NCI-H748 treated with DMSO at 0.1 percent for 48 hours (cell line): Measurements from ENCODE around the gene DAZAP2.

Source experiments
- DNase-seq: peaks from one replicate; lab custom pipeline; 2025; lab: John Stamatoyannopoulos, UW

DAZAP2 gene, protein sequence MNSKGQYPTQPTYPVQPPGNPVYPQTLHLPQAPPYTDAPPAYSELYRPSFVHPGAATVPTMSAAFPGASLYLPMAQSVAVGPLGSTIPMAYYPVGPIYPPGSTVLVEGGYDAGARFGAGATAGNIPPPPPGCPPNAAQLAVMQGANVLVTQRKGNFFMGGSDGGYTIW

DNA sequence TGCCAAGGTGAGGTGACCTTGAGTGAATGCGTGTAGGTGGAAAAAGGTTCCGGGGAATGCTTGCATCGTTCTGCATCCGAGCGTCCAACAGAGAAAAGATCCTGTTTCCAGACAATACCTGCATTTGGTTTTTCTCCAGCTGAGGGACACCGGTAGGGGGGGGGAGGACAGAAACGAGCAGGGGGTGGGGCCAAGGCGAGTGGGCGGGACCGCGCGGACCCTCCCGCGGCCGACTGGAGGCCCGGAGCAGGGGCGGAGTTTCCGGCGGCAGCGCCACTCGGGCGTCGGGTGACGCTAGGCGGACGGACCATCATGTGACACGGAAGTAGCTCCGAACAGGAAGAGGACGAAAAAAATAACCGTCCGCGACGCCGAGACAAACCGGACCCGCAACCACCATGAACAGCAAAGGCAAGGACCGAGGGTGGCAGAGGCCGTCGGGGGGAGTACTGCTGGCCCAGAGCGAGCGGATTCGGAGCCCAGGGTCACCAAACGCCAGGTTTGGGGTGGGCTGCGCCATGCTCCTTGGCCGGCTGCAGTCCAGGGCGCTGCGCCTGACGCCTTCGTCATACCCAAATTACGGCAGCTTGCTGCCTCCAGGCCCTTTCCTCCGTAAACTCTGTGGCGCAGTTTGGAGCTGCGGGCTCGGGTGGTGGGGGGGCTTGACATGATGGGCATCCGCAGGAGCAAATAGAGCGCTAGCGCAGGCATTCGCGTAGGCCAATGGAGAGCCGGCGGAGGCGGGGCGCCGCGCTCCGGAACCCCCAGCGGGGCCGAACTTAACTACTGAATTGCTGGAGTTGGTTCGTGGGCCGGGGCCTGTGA lies at the start of gene DAZAP2:
TSS of gene DAZAP2 (plus strand) at position 317 of the 825 bp plus-strand sequence. CDS start at position 399, 82 bp downstream.
- peak; percentile 90 for DNase-seq

DNA sequence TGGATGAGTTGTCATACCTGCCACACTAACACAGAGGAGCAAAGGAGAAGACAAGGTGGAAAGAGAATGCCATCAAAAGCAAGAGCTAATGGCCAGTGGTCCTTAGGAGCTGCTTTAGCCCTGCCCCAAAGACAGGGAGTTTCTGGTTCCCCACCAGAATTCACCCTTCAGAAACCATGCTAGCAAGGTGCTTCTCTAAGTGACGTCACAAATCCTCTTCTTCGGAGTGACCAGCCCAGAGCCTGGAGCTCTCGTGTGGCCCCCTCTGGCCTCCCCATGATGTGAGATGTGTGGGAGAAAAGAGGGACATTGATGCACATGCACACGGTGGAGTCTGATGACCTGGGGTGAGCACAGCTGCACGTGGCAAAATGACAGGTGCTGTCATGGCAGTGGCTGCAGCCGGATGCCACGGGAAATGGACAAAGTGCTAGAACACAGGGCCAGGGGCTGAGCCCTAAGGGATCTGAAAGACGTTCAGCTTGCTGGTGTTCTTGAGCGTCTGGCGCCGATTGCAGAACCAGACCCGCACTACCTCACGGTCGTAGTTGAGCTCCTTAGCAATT lies 48.8 kb upstream of the DAZAP2 start:
- no peak for DNase-seq

DNA sequence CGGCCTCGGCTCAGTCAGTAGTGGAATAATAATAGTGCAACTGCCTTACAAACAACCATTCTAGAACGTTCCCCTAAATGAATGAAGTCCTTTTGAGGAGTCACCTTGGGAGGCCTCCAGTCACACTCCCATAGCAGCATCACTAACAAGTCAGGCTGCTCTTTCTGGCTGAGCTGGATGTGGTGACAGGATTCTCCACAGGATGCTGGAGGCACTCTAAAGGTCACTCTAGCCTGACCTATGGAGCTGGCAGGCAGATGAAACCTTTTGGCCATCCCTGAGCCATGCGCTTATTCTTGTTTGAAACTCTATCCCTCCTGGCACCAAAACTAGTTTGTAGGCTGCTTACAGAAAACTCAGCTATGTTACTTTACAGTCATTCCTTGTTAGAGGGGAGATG lies 47.8 kb upstream of the DAZAP2 start:
- DNase-seq = no peak

DNA sequence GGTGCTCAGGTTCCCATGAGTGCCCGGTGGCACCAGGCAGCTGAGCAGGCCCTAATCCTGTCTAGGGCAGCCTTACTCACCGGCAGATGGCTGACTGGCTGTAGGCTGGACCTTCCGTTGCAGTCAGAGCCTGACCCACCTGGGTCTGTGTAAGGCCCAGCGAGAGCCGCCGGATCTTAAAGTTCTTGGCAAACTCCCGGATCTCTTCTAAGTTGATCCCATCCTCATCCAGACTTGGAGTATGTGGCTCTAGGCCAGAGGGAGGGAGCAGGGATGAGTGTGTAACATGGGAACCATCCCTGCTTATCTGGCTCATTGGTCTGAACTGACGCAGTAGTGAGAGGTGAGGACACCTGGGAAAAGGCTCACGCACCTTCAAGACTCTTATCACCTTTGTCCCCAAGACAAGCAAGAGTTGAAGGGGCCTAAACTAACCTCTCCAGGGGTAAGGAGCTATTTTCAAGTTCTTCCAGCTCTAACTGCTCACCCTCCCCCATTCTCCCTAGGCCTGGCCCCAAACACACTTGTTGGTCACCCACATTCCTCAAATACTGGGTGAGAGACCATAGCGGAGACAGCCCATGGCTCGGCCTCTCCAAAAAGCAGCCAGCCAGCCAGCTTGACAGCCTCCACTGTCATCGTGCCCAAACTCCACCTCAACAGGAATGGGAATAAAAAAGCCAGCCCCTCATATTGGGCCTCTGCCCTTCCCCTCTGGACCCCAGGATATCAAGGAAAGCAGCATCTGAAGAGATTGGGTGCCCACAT lies 46.9 kb upstream of the DAZAP2 start:
- DNase-seq = no peak

DNA sequence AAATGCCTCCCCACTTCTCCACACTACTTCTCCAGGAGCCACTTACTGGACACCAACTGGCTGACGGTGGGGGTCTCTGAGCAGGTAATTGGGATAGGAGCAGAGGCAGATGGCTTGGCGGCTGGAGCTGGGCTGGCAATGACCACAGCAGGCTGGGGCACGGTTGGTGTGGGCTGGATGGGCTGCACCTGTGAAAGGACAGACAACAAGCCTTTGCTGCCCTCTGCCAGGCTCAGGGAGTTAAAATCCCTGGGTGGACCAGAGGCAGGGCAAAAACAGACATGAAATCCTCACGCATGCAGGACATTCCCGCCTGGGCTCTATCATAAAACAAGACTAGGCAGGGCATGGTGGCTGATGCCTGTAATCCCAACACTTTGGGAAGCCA lies 46.3 kb upstream of the DAZAP2 start:
- DNase-seq = no peak

DNA sequence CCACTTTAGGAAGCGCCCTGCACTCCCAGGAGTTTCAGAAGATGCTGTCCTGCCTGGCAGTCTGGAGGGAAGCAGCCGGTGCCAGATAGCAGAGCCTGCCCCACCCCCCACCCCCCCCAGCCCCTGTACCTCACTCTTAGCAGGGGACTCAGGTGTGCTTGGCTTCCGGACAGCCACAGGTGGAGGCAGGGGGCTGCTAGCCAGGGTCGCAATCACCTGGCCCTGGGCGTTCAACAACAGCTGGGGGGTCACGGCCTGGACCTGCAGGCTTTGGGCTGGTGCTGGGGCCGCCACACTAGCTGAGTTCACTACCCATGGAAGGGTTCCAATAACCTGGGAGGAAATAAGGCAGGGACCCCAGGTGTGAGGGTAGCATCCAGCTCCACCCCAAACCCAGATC lies 42.8 kb upstream of the DAZAP2 start:
- no peak for DNase-seq

DNA sequence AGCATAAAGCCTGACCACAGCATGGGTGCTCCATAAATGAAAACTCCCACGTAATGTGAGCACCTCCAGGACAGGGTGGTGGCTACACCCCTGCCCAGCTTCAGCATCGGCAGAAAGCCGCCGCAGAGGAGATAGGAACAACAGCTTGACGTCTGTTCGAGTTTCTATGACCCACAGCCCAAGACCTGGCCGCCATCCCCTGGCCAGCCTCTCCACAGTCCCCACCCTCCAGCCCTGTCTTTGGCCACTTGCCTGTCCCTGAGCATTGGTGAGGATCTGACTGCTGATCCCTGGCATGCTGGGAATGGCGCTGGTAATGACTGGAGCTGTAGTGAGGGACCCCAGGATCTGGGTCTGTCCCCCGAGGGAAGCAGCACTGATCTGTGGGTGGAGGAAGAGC lies 42.1 kb upstream of the DAZAP2 start:
- DNase-seq = no peak

DNA sequence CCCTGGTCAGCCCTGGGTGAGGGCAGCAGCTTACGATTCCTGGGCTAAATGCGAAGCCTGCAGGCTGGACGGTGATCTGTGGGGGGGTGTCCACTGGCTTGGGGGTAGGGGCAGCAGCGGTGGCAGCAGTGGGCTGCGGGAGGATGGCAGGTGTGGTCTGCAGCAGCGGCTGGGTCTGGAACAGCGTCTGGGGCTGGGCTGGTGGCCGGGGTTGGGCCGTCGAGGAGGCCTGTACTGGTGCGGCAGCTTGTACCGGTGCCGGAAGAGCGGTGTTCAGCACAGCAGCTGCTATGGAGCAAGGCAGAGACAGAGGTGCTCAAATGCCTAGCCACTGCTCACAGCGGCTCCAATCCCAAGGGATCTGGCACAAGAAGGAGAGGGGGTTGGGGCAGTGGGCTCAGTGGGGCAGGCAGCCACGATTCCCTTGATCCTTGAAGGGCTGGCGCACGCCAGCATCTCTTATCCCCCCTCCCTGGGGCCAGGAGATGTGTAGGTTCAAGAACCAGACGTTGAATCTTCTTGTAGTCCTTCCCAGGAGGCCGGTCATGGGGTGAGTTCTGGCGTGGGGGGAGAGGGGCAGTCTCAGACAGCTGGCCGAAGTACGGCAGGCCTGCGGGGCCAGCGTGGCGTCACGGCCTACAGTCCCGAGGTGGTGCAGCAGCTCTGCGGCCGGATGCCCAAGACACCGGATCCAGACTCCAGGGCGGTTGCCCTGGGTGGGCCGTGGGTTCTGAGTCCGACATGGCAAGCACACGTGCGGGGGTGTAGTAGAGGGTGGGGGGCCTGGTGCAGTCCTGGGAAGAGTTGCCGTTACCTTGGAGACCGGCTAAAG lies 40.7 kb upstream of the DAZAP2 start:
- DNase-seq = no peak

DNA sequence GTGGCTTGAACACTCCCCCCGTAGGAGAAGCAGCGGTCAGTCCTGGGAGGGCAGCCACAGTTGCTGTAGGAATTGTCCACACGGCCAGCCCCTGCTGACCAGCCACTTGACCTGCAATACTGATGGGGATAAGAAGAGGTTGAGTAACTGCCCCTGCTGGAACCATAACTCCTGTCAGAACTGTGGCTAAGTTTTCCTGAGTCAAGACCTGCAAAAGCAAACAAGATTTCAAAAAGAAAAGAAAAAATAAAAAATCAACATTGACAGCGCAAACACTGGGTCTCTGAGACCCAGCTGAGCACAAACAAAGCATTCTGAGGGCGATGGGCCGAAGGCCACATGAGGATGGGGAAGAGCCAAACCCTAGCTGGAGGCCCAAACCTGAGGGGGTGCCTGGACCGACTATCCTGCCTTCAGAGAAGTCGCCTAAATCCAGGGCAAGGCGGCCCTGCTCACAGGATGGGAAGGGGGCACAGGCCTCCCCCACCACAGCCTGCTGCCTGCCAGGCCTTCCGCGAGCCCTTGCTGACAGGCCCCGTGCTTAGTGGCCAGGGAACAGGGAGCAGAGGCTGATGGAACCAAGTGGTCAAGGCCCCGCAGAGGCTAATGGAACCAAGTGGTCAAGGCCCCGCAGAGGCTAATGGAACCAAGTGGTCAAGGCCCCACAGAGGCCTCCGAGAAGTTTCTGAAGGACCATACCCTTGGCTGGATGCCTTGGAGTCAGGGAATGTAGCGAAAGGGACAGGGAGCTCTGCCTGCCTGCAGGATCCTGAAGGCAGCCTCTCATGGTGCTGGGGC lies 39.9 kb upstream of the DAZAP2 start:
- DNase-seq = no peak

DNA sequence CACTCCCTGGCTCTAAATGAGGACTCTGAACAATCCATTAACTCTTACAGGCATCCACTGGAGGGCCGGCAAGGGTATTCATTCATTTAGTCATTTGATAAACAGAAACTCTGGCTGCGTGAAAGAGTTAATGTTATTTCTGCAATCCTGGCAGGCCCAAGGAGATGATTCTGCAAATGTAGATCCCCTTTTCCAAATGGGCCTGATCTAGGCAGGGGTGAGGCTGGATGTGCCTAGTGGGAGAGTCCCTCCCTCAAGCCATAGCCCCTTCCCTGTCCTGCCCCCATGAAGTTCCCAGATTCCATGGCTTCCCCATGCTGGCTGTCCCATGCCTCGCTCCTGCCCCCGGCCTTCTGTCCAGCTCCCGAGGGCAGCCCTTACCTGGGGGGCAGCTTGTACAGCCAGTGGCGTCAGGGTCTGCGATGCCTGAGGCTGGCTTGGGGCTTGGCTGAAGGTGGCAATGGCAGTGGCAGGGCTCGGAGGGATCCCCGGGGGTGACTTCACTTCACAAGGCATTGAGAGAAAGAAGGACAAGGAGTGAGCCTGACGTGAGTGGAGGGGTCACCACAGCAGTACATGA lies 39.2 kb upstream of the DAZAP2 start:
- DNase-seq = no peak

DNA sequence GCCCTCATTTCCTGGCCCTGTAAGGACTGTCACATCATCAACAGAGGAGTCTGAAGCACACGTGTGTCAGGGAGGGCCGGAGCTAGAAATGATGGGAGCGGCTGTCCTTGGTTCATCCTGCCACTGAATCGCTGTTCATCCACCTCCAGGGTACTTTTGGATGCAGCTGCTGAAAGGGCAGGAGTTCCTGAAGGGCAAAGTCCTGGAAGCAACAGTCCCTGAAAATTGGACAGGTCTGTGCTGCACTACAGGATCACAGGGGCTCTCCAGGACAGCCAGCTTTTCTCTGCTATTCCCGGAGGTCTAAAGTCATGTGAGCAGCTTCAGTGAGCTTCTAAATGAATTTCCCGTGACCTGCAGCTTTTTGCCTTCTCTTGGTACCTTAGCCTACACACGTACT lies 38.5 kb upstream of the DAZAP2 start:
- DNase-seq = no peak

DNA sequence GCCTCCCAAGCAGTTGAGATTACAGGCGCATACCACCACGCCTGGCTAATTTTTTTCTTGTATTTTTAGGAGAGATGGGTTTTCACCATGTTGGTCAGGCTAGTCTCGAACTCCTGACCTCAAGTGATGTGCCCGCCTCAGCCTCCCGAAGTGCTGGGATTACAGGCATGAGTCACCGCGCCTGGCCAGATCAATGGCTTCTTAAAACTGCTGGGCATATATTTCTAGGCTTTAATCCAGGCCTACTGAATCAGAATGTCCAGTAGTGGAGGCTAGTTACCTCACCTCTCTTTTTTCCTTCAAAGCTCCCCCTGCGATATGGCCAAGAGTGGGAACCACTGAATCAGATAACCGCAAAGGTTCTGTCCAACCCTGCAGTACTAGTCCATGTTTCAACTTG lies 37.8 kb upstream of the DAZAP2 start:
- no peak for DNase-seq

DNA sequence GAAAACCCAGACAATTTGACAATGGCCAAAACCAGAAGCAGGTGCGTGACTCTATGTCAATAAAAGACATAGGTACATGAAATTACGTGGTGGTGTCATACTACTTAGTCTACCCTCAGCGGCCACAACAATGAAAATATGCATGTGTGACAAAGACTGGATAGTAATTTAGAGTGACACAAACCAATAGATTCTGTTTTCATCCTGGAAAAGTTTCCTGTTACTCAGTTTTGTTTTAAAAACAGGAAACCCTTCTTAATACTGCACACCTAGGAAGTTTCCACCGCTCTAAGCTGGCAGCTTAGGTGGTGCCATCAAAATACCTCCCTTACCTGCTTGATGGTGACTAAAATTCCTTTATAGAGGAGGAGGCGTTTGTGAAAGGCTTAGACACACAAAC lies 35.9 kb upstream of the DAZAP2 start:
- no peak for DNase-seq

DNA sequence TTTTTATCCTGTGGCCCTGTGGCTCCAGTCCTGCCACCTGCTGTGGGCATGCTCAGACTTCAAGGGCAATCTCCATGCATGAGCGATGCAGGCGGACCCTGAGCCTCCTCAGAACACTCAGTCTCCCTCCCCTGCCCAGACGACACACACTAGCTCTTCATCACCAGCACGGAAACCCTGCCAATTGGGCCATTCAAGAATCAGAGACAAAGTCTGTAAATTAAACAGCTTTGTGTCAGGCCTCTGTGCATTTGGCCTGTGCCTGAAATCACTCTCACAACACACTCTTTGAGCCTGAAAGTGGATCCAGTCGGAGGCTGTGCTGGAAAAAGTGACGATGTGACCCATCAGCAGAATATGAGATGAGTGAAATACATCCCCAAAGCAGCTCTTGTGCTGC lies 33.3 kb upstream of the DAZAP2 start:
- no peak for DNase-seq

DNA sequence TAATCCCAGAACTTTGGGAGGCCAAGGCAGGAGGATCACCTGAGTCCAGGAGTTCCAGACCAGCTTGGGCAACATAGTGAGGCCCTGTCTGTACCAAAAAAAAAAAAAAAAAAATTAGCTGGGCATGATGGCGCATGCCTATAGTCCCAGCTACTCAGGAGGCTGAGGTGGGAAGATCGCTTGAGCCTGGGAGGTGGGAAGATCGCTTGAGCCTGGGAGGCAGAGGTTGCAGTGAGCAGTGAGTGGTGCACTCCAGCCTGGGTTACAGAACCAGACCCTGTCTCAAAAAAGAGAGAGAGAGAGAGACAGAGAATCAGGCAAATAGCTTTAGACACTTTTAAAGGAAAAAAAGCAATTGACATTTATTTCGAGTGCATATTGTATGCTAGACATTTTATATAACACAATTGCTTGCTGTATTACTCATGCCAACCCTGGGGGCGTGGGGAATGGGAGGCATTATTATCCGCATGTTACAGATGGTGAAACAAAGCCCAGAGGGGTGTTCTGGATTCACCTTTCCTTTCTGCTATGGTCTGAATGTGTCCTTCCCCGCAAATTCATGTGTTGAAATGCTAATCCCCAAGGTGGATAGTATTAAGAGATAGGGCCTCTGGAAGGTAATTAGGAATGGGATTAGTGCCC lies 30.5 kb upstream of the DAZAP2 start:
- no peak for DNase-seq

DNA sequence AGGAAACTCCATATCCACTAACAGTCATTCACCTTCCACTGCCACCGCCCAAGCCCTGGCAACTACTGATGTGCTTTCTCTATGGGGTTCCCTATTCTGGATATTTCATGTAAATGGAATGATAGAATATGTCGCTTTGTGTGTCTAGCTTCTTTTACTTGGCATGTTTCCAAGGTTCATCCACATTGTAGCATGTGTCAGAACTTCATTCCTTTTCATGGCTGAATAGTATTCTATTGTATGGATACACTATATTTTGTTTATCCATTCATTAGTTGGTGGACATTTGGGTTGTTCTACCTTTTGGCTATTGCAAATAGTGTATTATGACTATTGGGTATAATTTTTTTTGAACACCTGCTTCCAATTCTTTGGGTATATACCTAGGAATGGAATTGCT lies 29.4 kb upstream of the DAZAP2 start:
- DNase-seq = no peak

DNA sequence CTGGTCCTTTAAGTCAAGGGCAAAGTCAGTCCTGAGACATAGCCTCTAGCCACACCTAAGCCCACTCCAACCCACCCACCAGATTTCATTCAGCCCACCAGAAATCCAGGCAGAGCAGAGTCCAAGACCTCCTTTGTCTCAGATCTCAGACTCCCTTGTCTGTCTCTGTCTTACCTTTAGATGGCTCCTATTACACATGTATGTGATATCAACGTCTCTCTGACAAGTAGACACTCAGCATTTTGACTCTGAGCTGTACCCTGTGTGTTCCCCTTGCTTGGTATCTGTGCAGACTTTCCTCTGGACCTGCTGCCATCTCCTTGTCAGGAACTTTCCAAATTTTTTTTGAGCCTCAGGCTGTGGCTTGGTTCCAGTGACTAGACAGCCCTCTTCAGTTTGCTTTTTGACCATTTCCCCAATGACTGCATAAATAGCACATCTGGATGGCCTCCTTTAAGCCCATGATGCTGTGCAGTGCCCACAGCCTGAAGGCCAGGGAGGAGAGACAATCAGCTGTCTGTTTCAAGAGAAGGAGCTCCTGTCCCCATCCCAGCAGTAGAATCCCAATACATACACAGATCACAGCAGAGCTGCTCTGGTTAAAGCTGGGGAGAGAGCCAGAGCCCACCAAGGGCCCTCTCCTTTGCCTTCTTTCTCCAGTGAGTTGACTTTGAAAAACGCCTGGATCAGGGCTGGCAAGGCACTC lies 27.8 kb upstream of the DAZAP2 start:
- no peak for DNase-seq

DNA sequence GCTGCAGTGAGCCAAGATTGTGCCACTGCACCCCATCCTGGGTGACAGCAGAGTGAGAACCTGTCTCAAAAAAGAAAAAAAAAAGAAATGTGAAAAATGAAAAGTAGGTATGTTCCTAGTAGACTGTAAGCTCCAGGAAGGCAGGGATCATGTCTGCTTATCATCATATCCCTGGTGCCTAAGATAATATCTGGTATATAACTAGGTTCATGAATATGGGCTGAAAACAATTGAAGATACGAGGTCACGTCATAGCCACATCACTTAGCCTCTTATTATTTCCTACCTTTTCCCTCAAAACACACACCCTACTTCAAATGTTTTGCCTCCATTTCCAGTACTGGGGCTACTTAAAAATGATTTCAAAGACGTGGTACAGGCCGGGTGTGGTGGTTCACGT lies 23.7 kb upstream of the DAZAP2 start:
- no peak for DNase-seq

DNA sequence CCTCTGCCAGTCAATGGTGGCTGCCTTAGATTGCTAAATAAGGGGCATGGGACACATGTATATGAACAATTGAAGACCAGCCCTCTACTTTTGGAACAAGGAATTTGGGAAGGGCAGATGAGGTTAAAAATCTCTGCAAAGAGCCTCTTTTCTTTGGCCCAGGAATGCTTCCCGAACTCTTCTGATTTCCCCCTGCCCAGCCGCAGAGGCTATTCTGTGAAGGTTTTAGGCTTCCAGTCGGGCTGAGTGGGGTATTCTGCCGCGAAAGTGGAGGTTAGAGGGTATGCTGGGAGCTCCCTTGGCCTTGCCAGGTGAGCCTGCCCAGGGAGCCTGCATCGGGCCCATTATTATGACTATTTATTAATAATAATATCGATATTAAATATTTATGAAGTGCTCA lies 22.0 kb upstream of the DAZAP2 start:
- no peak for DNase-seq
